ENCODE data around the gene CCBE1. TPM values are rescaled to one million over a fixed set of nuclear protein-coding genes. Genes with fewer than 3 reads are reported as not detected.

CCBE1 gene
- polyA plus RNA-seq, 1 donor from 2014 or later, result 0.19 TPM

- H3K79me2 ChIP-seq (replicated peaks; ENCODE audit: insufficient read depth, low read length), result no peaks in the 10 kb centered on the region
- H3K4me3 ChIP-seq (ENCODE audit: low read length), result no peak overlapping the region
- no peak overlapping the region for H3K27ac ChIP-seq (ENCODE audit: low read length)
- no peaks in the 10 kb centered on the region for H3K36me3 ChIP-seq (ENCODE audit: insufficient read depth, low read length)
- H3K9me2 ChIP-seq (ENCODE audit: insufficient read depth, low read length), result no peaks in the 10 kb centered on the region
- no peak overlapping the region for H2AFZ ChIP-seq (ENCODE audit: low read depth, low read length)
- no peaks in the 10 kb centered on the region for H3K9me3 ChIP-seq (ENCODE audit: low read length)
- TF ChIP-seq EP300 (conservative IDR thresholded peaks at IDR 0.05; ENCODE audit: poor library complexity, severe bottlenecking) (no peak), SMC3 (conservative IDR thresholded peaks at IDR 0.05; ENCODE audit: poor library complexity) (no peak)
- H3K9ac ChIP-seq (ENCODE audit: low read length), result no peak overlapping the region
- no peak overlapping the region for H3K4me2 ChIP-seq (ENCODE audit: low read length)
- H3K27me3 ChIP-seq (ENCODE audit: insufficient read depth, low read depth, low read length), result no peaks in the 10 kb centered on the region
- H4K20me1 ChIP-seq (ENCODE audit: insufficient read depth), result no peaks in the 10 kb centered on the region
- no peaks in the 10 kb centered on the region for H3F3A ChIP-seq (ENCODE audit: insufficient read depth, low read length, poor library complexity, severe bottlenecking)
These were observed 80.7 kb downstream of the CCBE1 start for GRCh38 chr18:59616501-59616900.

- Histone ChIP-seq H3K9ac (ENCODE audit: low read length) (no peak overlapping the region), H3K27me3 (ENCODE audit: insufficient read depth, low read depth, low read length) (no peaks in the 10 kb centered on the region), H3K27ac (ENCODE audit: low read length) (no peak overlapping the region), H3K9me3 (ENCODE audit: low read length) (no peaks in the 10 kb centered on the region), H3K79me2 (replicated peaks; ENCODE audit: insufficient read depth, low read length) (no peaks in the 10 kb centered on the region), H2AFZ (ENCODE audit: low read depth, low read length) (no peak overlapping the region), H3K9me2 (ENCODE audit: insufficient read depth, low read length) (no peaks in the 10 kb centered on the region), H3K4me3 (ENCODE audit: low read length) (no peak overlapping the region), H4K20me1 (ENCODE audit: insufficient read depth) (no peaks in the 10 kb centered on the region), H3K36me3 (ENCODE audit: insufficient read depth, low read length) (no peaks in the 10 kb centered on the region), H3K4me2 (ENCODE audit: low read length) (no peak overlapping the region), H3F3A (ENCODE audit: insufficient read depth, low read length, poor library complexity, severe bottlenecking) (no peaks in the 10 kb centered on the region)
- TF ChIP-seq MXI1 (conservative IDR thresholded peaks at IDR 0.05; ENCODE audit: poor library complexity, severe bottlenecking) (no peak), TAF1 (IDR thresholded peaks at IDR 0.05; ENCODE audit: low read depth) (no peak), POLR2AphosphoS5 (IDR thresholded peaks at IDR 0.05) (no peak), EZH2 (IDR thresholded peaks at IDR 0.05; ENCODE audit: borderline replicate concordance, insufficient read depth, low read length, poor library complexity, severe bottlenecking) (no peak), RAD21 (conservative IDR thresholded peaks at IDR 0.05) (no peak), SMC3 (conservative IDR thresholded peaks at IDR 0.05; ENCODE audit: poor library complexity) (no peak), EP300 (conservative IDR thresholded peaks at IDR 0.05; ENCODE audit: poor library complexity, severe bottlenecking) (no peak)
- TF ChIP-seq, protein P1, sequence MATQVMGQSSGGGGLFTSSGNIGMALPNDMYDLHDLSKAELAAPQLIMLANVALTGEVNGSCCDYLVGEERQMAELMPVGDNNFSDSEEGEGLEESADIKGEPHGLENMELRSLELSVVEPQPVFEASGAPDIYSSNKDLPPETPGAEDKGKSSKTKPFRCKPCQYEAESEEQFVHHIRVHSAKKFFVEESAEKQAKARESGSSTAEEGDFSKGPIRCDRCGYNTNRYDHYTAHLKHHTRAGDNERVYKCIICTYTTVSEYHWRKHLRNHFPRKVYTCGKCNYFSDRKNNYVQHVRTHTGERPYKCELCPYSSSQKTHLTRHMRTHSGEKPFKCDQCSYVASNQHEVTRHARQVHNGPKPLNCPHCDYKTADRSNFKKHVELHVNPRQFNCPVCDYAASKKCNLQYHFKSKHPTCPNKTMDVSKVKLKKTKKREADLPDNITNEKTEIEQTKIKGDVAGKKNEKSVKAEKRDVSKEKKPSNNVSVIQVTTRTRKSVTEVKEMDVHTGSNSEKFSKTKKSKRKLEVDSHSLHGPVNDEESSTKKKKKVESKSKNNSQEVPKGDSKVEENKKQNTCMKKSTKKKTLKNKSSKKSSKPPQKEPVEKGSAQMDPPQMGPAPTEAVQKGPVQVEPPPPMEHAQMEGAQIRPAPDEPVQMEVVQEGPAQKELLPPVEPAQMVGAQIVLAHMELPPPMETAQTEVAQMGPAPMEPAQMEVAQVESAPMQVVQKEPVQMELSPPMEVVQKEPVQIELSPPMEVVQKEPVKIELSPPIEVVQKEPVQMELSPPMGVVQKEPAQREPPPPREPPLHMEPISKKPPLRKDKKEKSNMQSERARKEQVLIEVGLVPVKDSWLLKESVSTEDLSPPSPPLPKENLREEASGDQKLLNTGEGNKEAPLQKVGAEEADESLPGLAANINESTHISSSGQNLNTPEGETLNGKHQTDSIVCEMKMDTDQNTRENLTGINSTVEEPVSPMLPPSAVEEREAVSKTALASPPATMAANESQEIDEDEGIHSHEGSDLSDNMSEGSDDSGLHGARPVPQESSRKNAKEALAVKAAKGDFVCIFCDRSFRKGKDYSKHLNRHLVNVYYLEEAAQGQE (IDR thresholded peaks at IDR 0.05; ENCODE audit: borderline replicate concordance), result no peak
- TF ChIP-seq, protein P2, sequence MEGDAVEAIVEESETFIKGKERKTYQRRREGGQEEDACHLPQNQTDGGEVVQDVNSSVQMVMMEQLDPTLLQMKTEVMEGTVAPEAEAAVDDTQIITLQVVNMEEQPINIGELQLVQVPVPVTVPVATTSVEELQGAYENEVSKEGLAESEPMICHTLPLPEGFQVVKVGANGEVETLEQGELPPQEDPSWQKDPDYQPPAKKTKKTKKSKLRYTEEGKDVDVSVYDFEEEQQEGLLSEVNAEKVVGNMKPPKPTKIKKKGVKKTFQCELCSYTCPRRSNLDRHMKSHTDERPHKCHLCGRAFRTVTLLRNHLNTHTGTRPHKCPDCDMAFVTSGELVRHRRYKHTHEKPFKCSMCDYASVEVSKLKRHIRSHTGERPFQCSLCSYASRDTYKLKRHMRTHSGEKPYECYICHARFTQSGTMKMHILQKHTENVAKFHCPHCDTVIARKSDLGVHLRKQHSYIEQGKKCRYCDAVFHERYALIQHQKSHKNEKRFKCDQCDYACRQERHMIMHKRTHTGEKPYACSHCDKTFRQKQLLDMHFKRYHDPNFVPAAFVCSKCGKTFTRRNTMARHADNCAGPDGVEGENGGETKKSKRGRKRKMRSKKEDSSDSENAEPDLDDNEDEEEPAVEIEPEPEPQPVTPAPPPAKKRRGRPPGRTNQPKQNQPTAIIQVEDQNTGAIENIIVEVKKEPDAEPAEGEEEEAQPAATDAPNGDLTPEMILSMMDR (IDR thresholded peaks at IDR 0.05; ENCODE audit: poor library complexity, severe bottlenecking), result no peak
These were observed 83.3 kb downstream of the CCBE1 start for GRCh38 chr18:59613903-59614302.

DNA sequence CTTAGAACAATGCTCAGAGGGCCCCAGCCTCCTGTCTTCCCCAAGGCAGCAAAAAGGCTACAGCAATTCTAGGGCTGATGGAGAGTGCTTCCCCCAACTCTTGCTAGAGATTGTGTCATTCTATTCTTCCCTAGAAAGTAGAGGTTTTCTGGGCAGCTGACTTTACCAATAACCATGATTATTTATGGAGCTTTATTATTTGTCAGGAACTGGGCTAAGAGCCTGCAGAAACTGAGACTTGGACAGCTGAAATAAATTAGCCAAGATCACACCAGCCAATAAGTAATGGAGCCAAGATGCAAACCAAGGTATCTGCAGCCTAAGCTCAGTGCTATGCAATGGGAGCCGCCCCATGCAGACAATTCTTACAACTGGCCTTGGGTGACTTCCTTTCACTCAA, 84.8 kb downstream of the CCBE1 start:
- Histone ChIP-seq H2AFZ (ENCODE audit: low read depth, low read length) (no peak overlapping the region), H3K79me2 (replicated peaks; ENCODE audit: insufficient read depth, low read length) (no peaks in the 10 kb centered on the region)

More for the DNA sequence above, 84.8 kb downstream of the CCBE1 start:
- H3K36me3 ChIP-seq (ENCODE audit: insufficient read depth, low read length), result no peaks in the 10 kb centered on the region
- H3K9me3 ChIP-seq (ENCODE audit: low read length), result no peaks in the 10 kb centered on the region
- no peaks in the 10 kb centered on the region for H3K27me3 ChIP-seq (ENCODE audit: insufficient read depth, low read depth, low read length)
- H3K27ac ChIP-seq (ENCODE audit: low read length), result no peak overlapping the region
- H4K20me1 ChIP-seq (ENCODE audit: insufficient read depth), result no peaks in the 10 kb centered on the region
- TF ChIP-seq EP300 (conservative IDR thresholded peaks at IDR 0.05; ENCODE audit: poor library complexity, severe bottlenecking) (no peak), MXI1 (conservative IDR thresholded peaks at IDR 0.05; ENCODE audit: poor library complexity, severe bottlenecking) (no peak), POLR2AphosphoS5 (IDR thresholded peaks at IDR 0.05) (no peak), SMC3 (conservative IDR thresholded peaks at IDR 0.05; ENCODE audit: poor library complexity) (no peak), TAF1 (IDR thresholded peaks at IDR 0.05; ENCODE audit: low read depth) (no peak), EZH2 (IDR thresholded peaks at IDR 0.05; ENCODE audit: borderline replicate concordance, insufficient read depth, low read length, poor library complexity, severe bottlenecking) (no peak), RAD21 (conservative IDR thresholded peaks at IDR 0.05) (no peak)
- TF ChIP-seq, protein P1 (IDR thresholded peaks at IDR 0.05; ENCODE audit: borderline replicate concordance), result no peak
- TF ChIP-seq, protein P2 (IDR thresholded peaks at IDR 0.05; ENCODE audit: poor library complexity, severe bottlenecking), result no peak
- no peak overlapping the region for H3K4me3 ChIP-seq (ENCODE audit: low read length)
- H3K9ac ChIP-seq (ENCODE audit: low read length), result no peak overlapping the region
- H3F3A ChIP-seq (ENCODE audit: insufficient read depth, low read length, poor library complexity, severe bottlenecking), result no peaks in the 10 kb centered on the region
- no peak overlapping the region for H3K4me2 ChIP-seq (ENCODE audit: low read length)
- H3K9me2 ChIP-seq (ENCODE audit: insufficient read depth, low read length), result no peaks in the 10 kb centered on the region
